Keratinocyte (primary cell): ENCODE results near the gene PLPP4. TPM values are rescaled to one million over a fixed set of nuclear protein-coding genes. Genes with fewer than 3 reads are reported as not detected.
A peak's percentile ranks its signal among the peaks of the same experiment; 100 is the strongest.

Experiments used
- DNase-seq: peaks from one replicate; pipeline ENCODE4 v3.0.0-alpha.2; 2011; ENCODE audit warnings: low read depth, missing footprints, low spot score
- FAIRE-seq: peaks from 2 replicates; lab custom pipeline; 2011; peaks lifted over from hg19 to GRCh38; lab: Jason Lieb, UNC
- H2AFZ ChIP-seq: 2 replicates; pipeline ENCODE4 v1.6.0; 2012; ENCODE audit warnings: low read length, control low read depth, inconsistent platforms; ENCODE audit not compliant: control insufficient read depth
- H3K27ac ChIP-seq: 2 replicates; pipeline ENCODE4 v1.5.1; 2011; ENCODE audit warnings: low read length; ENCODE audit not compliant: control insufficient read depth, insufficient read depth
- H3K27me3 ChIP-seq: 3 replicates; pipeline ENCODE4 v1.6.0; 2011; ENCODE audit warnings: low read length; ENCODE audit not compliant: control insufficient read depth, insufficient read depth; ENCODE audit errors: extremely low read depth
- H3K36me3 ChIP-seq, 2 experiments: 2 replicates in 1 of 2; 3 replicates in 1 of 2; pipeline ENCODE4 v1.5.1; 2011; ENCODE audit warnings: low read length in 2 of 2, mild to moderate bottlenecking in 1 of 2; ENCODE audit not compliant: control insufficient read depth in 2 of 2, insufficient read depth in 2 of 2; ENCODE audit errors: extremely low read depth in 1 of 2
- H3K4me1 ChIP-seq: 3 replicates; pipeline ENCODE4 v1.5.1; 2011; ENCODE audit warnings: low read length; ENCODE audit not compliant: control insufficient read depth, insufficient read depth; ENCODE audit errors: extremely low read depth
- H3K4me2 ChIP-seq: 3 replicates; pipeline ENCODE4 v1.6.0; 2011; ENCODE audit warnings: low read depth, low read length; ENCODE audit not compliant: control insufficient read depth, insufficient read depth; ENCODE audit errors: extremely low read depth
- H3K4me3 ChIP-seq, 3 experiments: fragments of 200-600 bp in 1 of 3; sonication (generic) in 1 of 3; 2 replicates in 2 of 3; 3 replicates in 1 of 3; pipeline ENCODE4 v1.5.1; 2011 to 2016; ENCODE audit warnings: low read length in 3 of 3, mild to moderate bottlenecking in 3 of 3, control low read depth in 2 of 3, inconsistent platforms in 1 of 3, low read depth in 1 of 3, mixed read lengths in 1 of 3, mixed run types in 1 of 3, moderate library complexity in 1 of 3; ENCODE audit not compliant: control insufficient read depth in 2 of 3, insufficient read depth in 2 of 3; ENCODE audit errors: extremely low read depth in 1 of 3
- H3K79me2 ChIP-seq: 2 replicates; pipeline ENCODE4 v1.6.0; 2012; ENCODE audit warnings: low read length; ENCODE audit not compliant: control insufficient read depth, insufficient read depth
- H3K9ac ChIP-seq: 3 replicates; pipeline ENCODE4 v1.6.0; 2011; ENCODE audit warnings: low read length; ENCODE audit not compliant: control insufficient read depth, insufficient read depth; ENCODE audit errors: extremely low read depth
- H3K9me1 ChIP-seq: 3 replicates; pipeline ENCODE4 v1.6.0; 2011; ENCODE audit warnings: low read length; ENCODE audit not compliant: control insufficient read depth, insufficient read depth; ENCODE audit errors: extremely low read depth
- H3K9me3 ChIP-seq: 2 replicates; pipeline ENCODE4 v1.5.1; 2012; ENCODE audit warnings: low read depth, low read length; ENCODE audit not compliant: control insufficient read depth
- H4K20me1 ChIP-seq: 3 replicates; pipeline ENCODE4 v1.6.0; 2011; ENCODE audit warnings: low read length; ENCODE audit not compliant: control insufficient read depth, insufficient read depth; ENCODE audit errors: extremely low read depth
- EZH2 ChIP-seq: IDR thresholded peaks from one replicate; pipeline ENCODE4 v1.6.1; 2012; ENCODE audit warnings: inconsistent platforms, mild to moderate bottlenecking, low read length, moderate library complexity
- dilution Hi-C: fragments of 300-500 bp; cut with MboI; formaldehyde crosslinking; loops from one replicate; pipeline ENCODE4 v1.7.0; 2020; ENCODE audit warnings: low sequenced_read_pairs; ENCODE audit not compliant: extremely low pct_ligation_motif_present
- polyA plus RNA-seq, 5 experiments: library from polyadenylated mRNA; depleted of rRNA in 3 of 5; stranded (reverse) in 3 of 5; stranded (forward) in 1 of 5; unstranded in 1 of 5; fragments of >200 nt; gene quantifications; 1 replicate in 1 of 5; 2 replicates in 3 of 5; 3 replicates in 1 of 5; pipeline versions ENCODE4 v1.2.1 to v1.2.3, GENCODE V29; 2011 to 2012; ENCODE audit warnings: missing spikeins in 2 of 5, low read depth in 1 of 5, low replicate concordance in 1 of 5
- TF ChIP-seq, protein P1 (sequence below), 3 experiments: IDR thresholded peaks in 1 of 3; conservative IDR thresholded peaks in 1 of 3; optimal IDR thresholded peaks in 1 of 3; 2 replicates in 2 of 3; 3 replicates in 1 of 3; pipeline versions ENCODE3 to v1.5.1; 2011; ENCODE audit warnings: low read length in 3 of 3, mild to moderate bottlenecking in 3 of 3, moderate library complexity in 2 of 3, control low read depth in 1 of 3, inconsistent platforms in 1 of 3; ENCODE audit not compliant: insufficient read depth in 2 of 3; ENCODE audit errors: extremely low read depth in 1 of 3

The PLPP4 gene
- polyA plus RNA-seq, 1 donor (not counting 4 experiments of a cell fraction or from before 2014, with no cell fraction given), result 0.76 TPM

DNA sequence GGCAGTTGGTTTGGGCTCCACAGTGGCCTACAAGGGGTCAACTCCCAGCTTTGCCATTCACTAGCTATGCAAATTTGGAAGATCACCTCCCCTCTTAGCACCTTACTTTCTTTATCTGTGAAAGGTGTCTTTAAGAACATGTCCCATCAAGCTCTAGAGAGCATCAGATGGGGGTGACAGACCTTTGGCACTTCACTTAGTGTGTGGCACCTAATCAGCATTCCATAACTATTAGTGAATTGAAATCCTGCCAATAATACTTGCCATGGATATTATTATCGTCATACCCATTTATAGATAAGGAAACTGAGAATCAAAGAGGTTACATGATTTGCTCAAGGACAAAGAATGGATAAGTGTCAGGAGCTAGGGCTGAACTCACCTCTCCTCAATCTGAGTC, 51.9 kb downstream of the PLPP4 start:
- Histone ChIP-seq H3K27me3 (no peaks in the 10 kb centered on the region), H3K9ac (peak overlapping the region; percentile 31), H4K20me1 (no peaks in the 10 kb centered on the region), H3K36me3 (no peaks in the 10 kb centered on the region), H3K4me1 (peaks cover 62% of the 10 kb centered on the region), H3K4me2 (peak overlapping the region; percentile 76), H2AFZ (no peak overlapping the region), H3K27ac (peak overlapping the region; percentile 85), H3K9me3 (no peaks in the 10 kb centered on the region), H3K4me3 (peak overlapping the region in 1 of 3 experiments; percentile 30), H3K79me2 (no peaks in the 10 kb centered on the region), H3K9me1 (no peaks in the 10 kb centered on the region)
- dilution Hi-C loops, result no loop called here
- TF ChIP-seq EZH2, result no peak
- TF ChIP-seq, protein P1, sequence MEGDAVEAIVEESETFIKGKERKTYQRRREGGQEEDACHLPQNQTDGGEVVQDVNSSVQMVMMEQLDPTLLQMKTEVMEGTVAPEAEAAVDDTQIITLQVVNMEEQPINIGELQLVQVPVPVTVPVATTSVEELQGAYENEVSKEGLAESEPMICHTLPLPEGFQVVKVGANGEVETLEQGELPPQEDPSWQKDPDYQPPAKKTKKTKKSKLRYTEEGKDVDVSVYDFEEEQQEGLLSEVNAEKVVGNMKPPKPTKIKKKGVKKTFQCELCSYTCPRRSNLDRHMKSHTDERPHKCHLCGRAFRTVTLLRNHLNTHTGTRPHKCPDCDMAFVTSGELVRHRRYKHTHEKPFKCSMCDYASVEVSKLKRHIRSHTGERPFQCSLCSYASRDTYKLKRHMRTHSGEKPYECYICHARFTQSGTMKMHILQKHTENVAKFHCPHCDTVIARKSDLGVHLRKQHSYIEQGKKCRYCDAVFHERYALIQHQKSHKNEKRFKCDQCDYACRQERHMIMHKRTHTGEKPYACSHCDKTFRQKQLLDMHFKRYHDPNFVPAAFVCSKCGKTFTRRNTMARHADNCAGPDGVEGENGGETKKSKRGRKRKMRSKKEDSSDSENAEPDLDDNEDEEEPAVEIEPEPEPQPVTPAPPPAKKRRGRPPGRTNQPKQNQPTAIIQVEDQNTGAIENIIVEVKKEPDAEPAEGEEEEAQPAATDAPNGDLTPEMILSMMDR (optimal IDR thresholded peaks at IDR 0.05 in 1 of 3, IDR thresholded peaks at IDR 0.05 in 1 of 3, conservative IDR thresholded peaks at IDR 0.05 in 1 of 3; ENCODE audit: extremely low read depth in 1 of 3, insufficient read depth in 2 of 3, low read length in 3 of 3), result no peak
- FAIRE-seq, result no peak
- peak; percentile 75 for DNase-seq

DNA sequence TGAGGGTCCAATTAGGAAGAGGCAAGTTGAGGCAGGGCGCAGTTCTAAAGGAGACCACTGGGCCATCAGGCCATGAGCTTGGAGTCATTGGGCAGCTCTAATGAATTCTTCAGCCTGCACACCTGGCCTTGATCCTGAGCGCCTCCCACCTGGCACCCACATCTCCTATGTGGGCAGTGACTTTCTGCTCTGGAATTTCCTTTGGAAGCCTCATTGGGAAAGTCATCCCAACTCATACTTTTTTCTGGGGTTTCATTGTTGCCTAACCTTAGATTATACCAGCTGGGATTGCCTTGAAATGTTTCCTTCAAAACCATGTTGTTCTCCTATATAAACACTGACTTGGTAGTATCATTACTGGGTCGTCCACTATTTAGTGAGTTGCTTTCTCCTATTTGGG, 54.1 kb downstream of the PLPP4 start:
- Histone ChIP-seq H3K79me2 (no peaks in the 10 kb centered on the region), H3K9ac (no peak overlapping the region), H3K27me3 (no peaks in the 10 kb centered on the region), H3K9me3 (no peaks in the 10 kb centered on the region), H3K9me1 (no peaks in the 10 kb centered on the region), H4K20me1 (no peaks in the 10 kb centered on the region), H3K27ac (peak overlapping the region; percentile 34), H3K36me3 (no peaks in the 10 kb centered on the region), H3K4me2 (peak overlapping the region; percentile 19), H3K4me1 (peaks cover 50% of the 10 kb centered on the region), H2AFZ (no peak overlapping the region), H3K4me3 (no peak overlapping the region)
- dilution Hi-C loops, result no loop called here
- no peak for DNase-seq
- TF ChIP-seq, protein P1 (optimal IDR thresholded peaks at IDR 0.05 in 1 of 3, IDR thresholded peaks at IDR 0.05 in 1 of 3, conservative IDR thresholded peaks at IDR 0.05 in 1 of 3; ENCODE audit: extremely low read depth in 1 of 3, insufficient read depth in 2 of 3, low read length in 3 of 3), result peak; percentile 6 to 24 (median 10)
- no peak for TF ChIP-seq EZH2
- peak; percentile 97 for FAIRE-seq
